HG02943 (cell line): ENCODE data around the gene SLC39A2.
"Not testable (repeated sequence)": the region's sequence is repeated elsewhere in the genome, so short reads cannot be mapped to it uniquely, and the experiment has no call there.

Experiments
- ATAC-seq: cut with Tn5 transposase; IDR thresholded peaks from one replicate; pipeline ENCODE4 v1.9.1; 2021; ENCODE audit warnings: mild to moderate bottlenecking, low read depth, moderate library complexity; ENCODE audit not compliant: unreplicated experiment

The SLC39A2 gene

GRCh38 chr14:21023817-21024584 is 24.9 kb downstream of the SLC39A2 start:
- no peak for ATAC-seq

- ATAC-seq, result no peak
These were observed 25.7 kb downstream of the SLC39A2 start, which contains the start of gene NDRG2 for GRCh38 chr14:21024585-21025370. Gene NDRG2, minus strand, starts transcription at chr14:21025061. Its CDS starts 1,746 bp downstream, at chr14:21023315.

GRCh38 chr14:21025371-21026273 is 26.5 kb downstream of the SLC39A2 start:
- ATAC-seq, result no peak

GRCh38 chr14:21026274-21026987 is 27.3 kb downstream of the SLC39A2 start:
- no peak for ATAC-seq

DNA sequence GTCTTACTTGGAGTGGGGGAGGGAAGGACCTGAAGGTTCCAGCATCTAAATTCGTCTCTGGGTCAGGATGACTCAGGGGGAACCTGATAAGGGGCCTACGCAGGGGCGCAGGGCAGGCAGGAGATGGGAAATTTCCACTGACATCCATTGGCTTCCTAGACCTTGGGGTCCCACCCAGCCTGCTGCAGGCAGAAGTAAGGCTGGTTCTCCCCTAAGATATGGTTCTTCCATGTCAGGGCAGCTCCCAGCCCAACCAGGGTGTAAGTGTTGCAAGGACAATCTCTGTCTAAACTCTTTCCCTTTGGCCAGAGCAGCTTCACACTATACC is 27.9 kb downstream of the SLC39A2 start:
- ATAC-seq, result no peak

DNA sequence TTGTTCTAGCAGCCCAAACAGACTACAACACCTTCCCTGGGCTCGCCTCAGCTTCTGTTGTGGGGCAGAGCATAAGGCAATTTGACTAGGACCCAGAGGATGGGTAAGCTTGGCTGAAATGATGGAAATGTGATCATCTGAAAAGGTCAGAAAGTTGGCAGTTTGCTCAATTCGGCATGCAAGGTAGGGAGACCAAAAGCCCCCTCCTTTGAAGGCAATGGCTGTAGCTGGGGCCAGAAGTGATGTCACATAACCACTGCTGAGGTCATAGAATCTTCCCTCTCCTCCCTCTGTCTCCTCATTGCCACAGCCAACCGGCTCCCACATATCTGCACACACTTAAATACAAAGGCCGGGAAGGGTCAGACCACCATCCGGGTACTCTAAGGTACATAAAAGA is 30.8 kb downstream of the SLC39A2 start, which contains the start of gene TPPP2:
TPPP2 (plus strand) TSS at position 301 of the 400 bp plus-strand sequence. CDS start 365 bp downstream, outside the sequence.
- ATAC-seq, result no peak

GRCh38 chr14:21030531-21030930 is 31.4 kb downstream of the SLC39A2 start:
- no peak for ATAC-seq

- ATAC-seq, result no peak
These were observed 33.4 kb downstream of the SLC39A2 start for GRCh38 chr14:21032326-21033132.

DNA sequence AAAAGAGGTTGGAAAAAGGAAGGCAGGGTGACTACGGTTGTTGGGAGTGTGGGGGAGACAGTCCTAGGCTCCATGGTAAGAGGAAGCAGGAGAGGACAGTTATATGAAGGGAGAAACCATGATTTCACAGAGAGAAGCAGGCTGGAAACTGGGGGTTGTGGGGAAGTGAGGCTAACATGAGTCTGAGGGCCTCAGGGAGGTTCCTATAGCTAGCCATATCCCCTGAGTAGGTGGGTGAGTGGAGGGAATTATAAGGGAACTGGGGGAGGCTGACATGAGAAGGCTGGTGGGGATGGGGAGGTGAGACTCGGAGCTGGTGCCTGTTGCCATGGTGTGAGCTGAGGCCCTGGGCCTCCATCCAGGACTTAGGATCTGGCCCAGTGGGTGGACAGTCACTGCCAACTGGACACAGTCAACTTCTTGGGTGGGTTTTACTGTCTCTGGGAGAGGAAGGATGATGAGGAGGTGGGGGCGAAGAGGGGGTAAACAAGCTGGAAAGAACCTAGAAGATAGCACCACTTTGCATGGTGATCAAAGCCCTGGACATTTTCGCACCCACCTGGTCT is 34.1 kb downstream of the SLC39A2 start:
- ATAC-seq, result no peak

GRCh38 chr14:21034707-21035106 is 35.6 kb downstream of the SLC39A2 start, which contains the start of gene RNASE13:
Gene RNASE13, minus strand, starts transcription at chr14:21034807. Its CDS starts 519 bp downstream, at chr14:21034288.
- ATAC-seq, result no peak

- no peak for ATAC-seq
These were observed 37.7 kb downstream of the SLC39A2 start for GRCh38 chr14:21036751-21037150.

DNA sequence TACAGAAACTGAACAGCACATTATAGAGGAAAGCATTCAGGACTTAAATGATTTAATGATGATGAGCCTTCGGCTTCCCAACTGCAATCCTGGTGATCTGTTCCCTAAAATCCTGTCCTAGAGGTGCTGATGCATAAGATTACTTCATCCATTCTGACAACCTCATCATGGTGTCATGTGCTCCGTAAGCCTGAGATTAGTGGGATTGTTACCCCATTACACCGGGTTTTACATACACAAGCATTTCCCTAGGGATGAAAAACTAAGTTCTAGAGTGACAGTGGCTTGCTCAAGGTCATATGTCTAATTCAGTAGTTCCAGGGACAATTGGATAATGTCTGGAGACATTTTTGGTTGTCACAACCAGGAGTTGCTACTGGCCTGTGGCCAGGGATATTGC is 38.1 kb downstream of the SLC39A2 start:
- no peak for ATAC-seq

DNA sequence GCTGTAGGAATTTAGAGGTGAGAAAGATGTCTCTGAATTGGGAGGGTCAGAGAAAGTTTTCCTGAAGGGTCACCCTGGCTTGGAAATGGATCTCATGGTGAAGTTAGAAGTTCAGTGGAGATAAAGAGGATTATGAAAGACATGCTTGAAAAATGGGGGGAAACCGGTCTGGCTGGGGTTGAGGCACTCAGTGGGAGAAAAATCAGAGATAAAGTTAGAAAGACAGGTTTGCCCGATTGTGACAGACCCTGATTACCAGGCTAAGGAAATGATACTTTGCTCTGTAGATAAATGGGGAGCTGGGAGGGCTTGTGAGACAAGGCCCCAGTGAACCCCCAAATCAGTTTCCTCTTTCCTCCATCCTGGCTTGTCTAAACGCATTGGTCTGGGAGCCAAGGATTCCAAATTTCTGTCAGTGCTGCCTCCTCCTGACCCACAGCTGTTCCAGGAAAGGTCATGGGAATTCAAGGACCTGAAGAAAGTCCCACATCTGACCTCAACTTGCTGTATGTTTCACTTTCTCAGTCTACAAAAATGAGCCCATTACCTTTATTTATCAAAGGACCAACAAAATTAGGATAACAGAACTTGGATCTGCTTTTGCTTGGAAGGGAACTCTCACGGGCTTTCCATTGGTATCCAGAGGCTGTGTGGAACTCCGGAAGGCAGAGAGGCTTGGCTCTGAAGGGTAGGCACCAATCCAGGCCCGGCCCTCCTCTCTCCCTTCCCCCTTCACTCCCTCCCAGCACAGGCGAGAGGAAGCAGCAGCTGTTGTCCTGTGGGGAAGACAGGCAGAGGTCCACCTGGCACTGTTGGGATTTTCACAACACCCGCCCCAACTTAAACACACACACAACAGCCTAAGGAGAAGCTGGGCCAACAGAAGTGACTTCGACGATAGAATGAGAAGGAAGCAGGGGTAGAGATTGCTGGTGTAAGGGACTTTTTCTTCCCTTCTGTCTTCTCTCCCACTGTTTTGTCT is 39.6 kb downstream of the SLC39A2 start:
- ATAC-seq, result no peak

GRCh38 chr14:21039585-21040369 is 40.7 kb downstream of the SLC39A2 start:
- ATAC-seq, result no peak

DNA sequence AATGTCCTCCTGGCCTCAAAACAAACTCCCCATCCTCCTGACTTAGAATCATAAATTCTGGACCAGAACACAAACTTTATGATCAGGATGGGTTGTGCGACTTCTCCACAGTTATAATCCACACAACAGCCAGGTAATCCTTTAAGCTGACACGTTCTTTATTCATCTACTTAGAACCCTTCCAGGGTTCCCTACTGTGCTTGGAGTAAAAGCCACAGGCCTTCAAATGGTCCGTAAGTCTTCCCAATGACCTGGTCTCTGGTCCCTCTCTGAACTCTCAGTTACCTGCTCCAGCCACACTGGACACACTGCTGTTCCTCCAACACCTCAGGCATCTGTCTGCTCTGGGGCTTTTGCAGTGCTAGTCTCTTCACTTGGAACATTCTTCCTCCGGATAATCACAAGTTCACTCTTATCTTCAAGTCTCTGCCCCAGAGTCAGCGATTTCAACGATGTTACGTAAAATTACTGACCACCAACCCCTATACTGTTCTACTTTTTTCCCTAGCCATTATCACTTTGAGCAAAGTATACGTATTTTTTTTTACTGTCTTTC is 41.4 kb downstream of the SLC39A2 start:
- ATAC-seq, result no peak

GRCh38 chr14:21040941-21041340 is 41.8 kb downstream of the SLC39A2 start:
- ATAC-seq, result not testable (repeated sequence)
